ENCODE data around the gene ITGA3. TPM values are rescaled to one million over a fixed set of nuclear protein-coding genes. Genes with fewer than 3 reads are reported as not detected.

The ITGA3 gene
- total RNA-seq, 1 experiment from 2014 or later, result 539 TPM

DNA sequence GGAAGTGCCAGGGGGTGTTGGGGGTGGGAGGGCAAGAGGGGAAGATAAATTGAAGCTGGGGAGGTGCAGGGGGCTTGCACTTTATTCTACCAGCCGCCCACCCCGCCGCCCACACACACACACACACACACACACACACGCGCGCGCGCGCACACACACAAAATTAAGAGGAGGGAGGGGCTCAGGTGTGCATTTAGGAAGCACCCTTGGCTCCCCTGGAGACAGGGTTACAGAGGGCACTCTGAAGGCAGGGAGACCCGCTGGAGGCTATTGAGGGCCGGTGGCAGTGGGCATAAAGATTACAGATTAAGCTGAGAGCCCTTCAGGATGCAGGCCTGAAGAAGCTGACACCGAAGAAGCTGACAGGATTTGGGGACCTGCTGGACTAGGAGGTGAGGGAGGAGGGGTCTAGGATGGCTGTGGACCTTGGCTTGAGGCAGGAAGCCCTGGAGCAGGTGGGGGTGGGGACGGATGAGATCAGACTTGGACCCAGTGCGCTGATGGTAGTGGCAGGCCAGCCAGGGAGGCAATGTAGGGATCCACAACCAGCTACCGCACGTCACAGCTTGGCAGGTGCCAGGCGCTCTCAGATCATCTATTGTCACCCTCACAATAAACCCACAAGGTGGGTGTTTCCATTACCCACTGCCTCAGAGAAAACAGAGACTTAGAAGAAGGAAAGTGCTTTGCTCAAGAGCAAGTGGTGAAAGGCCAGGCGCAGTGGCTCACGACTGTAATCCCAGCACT is 74.8 kb downstream of the ITGA3 start:
- peaks cover 23% of the 10 kb centered on the region for H3K36me3 Mint-ChIP-seq (ENCODE audit: insufficient read depth, unreplicated experiment)
- TF ChIP-seq, protein P1, sequence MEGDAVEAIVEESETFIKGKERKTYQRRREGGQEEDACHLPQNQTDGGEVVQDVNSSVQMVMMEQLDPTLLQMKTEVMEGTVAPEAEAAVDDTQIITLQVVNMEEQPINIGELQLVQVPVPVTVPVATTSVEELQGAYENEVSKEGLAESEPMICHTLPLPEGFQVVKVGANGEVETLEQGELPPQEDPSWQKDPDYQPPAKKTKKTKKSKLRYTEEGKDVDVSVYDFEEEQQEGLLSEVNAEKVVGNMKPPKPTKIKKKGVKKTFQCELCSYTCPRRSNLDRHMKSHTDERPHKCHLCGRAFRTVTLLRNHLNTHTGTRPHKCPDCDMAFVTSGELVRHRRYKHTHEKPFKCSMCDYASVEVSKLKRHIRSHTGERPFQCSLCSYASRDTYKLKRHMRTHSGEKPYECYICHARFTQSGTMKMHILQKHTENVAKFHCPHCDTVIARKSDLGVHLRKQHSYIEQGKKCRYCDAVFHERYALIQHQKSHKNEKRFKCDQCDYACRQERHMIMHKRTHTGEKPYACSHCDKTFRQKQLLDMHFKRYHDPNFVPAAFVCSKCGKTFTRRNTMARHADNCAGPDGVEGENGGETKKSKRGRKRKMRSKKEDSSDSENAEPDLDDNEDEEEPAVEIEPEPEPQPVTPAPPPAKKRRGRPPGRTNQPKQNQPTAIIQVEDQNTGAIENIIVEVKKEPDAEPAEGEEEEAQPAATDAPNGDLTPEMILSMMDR (IDR thresholded peaks at IDR 0.05; ENCODE audit: unreplicated experiment), result no peak
- peaks cover 29% of the 10 kb centered on the region for H3K4me1 Mint-ChIP-seq (ENCODE audit: low read depth, unreplicated experiment)
- CTCF ChIA-PET, result interaction anchor here (1.1 to 1.2 kb wide), 2 partner anchors 13 to 39 kb away, joined by 3 to 4 read pairs; no protein-coding TSS in a partner anchor
- H3K27ac Mint-ChIP-seq (ENCODE audit: unreplicated experiment), result peak overlapping the region; percentile 39
- intact Hi-C loops (cut with micrococcal nuclease; ENCODE audit: unreplicated experiment), result no loop called here
- no TSS peak for BruUV-seq (replicated peaks)
- H3K4me3 Mint-ChIP-seq (ENCODE audit: low read depth, unreplicated experiment), result peak overlapping the region; percentile 57
- no peaks in the 10 kb centered on the region for H3K9me3 Mint-ChIP-seq (ENCODE audit: low read depth, unreplicated experiment)
- H3K27me3 Mint-ChIP-seq (ENCODE audit: unreplicated experiment), result peaks cover 53% of the 10 kb centered on the region
- DNase-seq, result no peak

DNA sequence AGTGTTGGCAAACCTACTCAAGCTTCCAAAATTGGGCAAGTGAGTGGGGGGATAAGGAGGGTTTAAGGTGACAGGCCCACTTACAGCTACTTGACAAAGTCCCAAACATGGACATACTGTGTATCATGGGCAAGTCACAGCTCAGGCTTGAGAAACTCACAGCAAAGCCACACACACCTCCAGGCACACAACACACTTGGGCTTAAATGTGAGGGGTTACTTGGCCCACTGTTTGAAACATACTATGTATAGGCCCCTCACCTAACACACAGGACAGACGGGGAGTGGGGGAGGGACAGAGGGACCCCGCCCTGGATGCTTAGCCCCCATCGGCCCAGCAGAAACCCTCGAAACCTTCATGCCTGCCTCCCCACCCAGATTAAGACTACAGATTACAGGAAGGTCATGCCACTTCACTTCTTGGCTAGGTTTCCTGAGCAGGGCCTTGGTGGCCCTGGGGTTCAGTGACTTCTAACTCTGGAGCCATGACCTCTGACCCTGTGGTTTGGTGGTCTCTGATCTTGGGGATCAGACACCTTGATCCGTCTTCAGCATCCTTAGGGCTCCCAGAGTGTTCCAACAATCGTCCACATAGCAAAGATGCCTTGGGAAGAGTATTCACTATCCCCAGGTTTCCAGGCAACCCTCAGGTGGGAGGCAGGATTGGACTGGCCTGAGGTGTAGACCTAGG is 76.3 kb downstream of the ITGA3 start:
- Mint-ChIP-seq H3K27ac (ENCODE audit: unreplicated experiment) (no peak overlapping the region), H3K4me1 (ENCODE audit: low read depth, unreplicated experiment) (peaks cover 31% of the 10 kb centered on the region), H3K4me3 (ENCODE audit: low read depth, unreplicated experiment) (no peak overlapping the region), H3K27me3 (ENCODE audit: unreplicated experiment) (peaks cover 47% of the 10 kb centered on the region), H3K36me3 (ENCODE audit: insufficient read depth, unreplicated experiment) (peaks cover 33% of the 10 kb centered on the region), H3K9me3 (ENCODE audit: low read depth, unreplicated experiment) (no peaks in the 10 kb centered on the region)
- intact Hi-C loops (cut with micrococcal nuclease; ENCODE audit: unreplicated experiment), result no loop called here
- DNase-seq, result no peak
- CTCF ChIA-PET, result interaction anchor here (0.7 to 1.2 kb wide), 3 partner anchors 11 to 15 kb away, joined by 3 to 11 read pairs (median 4); no protein-coding TSS in a partner anchor
- TF ChIP-seq, protein P1 (IDR thresholded peaks at IDR 0.05; ENCODE audit: unreplicated experiment), result no peak
- no TSS peak for BruUV-seq (replicated peaks)

DNA sequence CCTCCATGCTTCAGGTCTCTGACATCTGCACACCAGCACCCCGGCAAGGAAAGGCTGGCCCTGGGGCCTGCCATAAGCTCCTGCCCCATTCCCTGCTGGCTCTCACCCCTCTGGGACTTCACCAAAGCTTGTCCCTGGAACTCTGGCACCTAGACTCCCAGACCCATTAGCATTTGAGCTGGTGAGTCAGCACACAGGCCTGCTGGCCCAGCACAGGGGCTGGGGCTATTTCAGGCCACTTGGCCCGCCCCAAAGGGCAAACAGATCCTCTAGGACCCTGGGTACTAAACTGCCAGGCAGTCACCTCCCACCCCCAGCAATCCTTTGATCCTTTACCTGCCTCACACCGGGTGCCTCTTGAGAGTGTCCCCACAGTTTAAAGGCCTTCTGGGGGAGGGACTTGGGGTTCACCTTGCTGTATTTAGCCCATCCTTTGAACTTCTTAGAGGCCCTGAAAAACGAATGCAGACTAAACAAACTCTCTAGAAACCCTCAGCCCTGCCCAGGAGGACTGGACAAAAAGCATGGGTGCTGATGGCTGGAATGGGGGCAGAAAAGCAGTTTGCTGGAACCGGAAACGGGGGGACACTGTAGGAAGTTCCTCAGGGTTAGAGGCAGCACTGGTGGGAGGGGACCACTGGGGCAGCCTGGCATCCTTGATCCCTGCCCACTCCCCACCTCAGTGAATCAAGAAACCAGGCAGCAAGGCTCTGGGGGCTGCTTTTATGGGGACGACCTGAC is 77.3 kb downstream of the ITGA3 start:
- Mint-ChIP-seq H3K9me3 (ENCODE audit: low read depth, unreplicated experiment) (no peaks in the 10 kb centered on the region), H3K4me3 (ENCODE audit: low read depth, unreplicated experiment) (no peak overlapping the region), H3K27me3 (ENCODE audit: unreplicated experiment) (peaks cover 39% of the 10 kb centered on the region), H3K36me3 (ENCODE audit: insufficient read depth, unreplicated experiment) (peaks cover 42% of the 10 kb centered on the region), H3K4me1 (ENCODE audit: low read depth, unreplicated experiment) (peaks cover 25% of the 10 kb centered on the region), H3K27ac (ENCODE audit: unreplicated experiment) (no peak overlapping the region)
- DNase-seq, result peak; percentile 42
- no TSS peak for BruUV-seq (replicated peaks)
- intact Hi-C loops (cut with micrococcal nuclease; ENCODE audit: unreplicated experiment), result no loop called here
- CTCF ChIA-PET, result no interaction called here
- TF ChIP-seq, protein P1 (IDR thresholded peaks at IDR 0.05; ENCODE audit: unreplicated experiment), result no peak

DNA sequence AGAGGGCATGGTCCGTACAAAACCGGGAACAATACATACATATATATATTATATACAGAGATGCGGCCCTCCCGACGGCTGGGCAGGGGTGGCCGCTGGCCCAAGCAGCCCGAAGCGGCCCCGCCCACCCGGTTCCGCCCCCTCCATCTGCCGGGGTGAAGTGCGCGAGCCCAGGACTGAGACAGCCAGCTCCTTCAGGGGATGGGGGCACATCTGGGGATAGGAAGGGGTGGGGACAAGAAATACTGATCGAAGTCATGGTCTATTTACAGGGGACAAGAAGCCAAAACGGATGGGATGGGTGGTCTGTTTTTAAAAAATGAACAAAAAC is 77.8 kb downstream of the ITGA3 start:
- no peak overlapping the region for H3K4me3 Mint-ChIP-seq (ENCODE audit: low read depth, unreplicated experiment)
- no peak for DNase-seq
- peaks cover 20% of the 10 kb centered on the region for H3K4me1 Mint-ChIP-seq (ENCODE audit: low read depth, unreplicated experiment)
- peaks cover 33% of the 10 kb centered on the region for H3K27me3 Mint-ChIP-seq (ENCODE audit: unreplicated experiment)
- no peak overlapping the region for H3K27ac Mint-ChIP-seq (ENCODE audit: unreplicated experiment)
- BruUV-seq (replicated peaks), result no TSS peak
- no peaks in the 10 kb centered on the region for H3K9me3 Mint-ChIP-seq (ENCODE audit: low read depth, unreplicated experiment)
- intact Hi-C loops (cut with micrococcal nuclease; ENCODE audit: unreplicated experiment), result no loop called here
- peaks cover 42% of the 10 kb centered on the region for H3K36me3 Mint-ChIP-seq (ENCODE audit: insufficient read depth, unreplicated experiment)
- CTCF ChIA-PET, result no interaction called here
- TF ChIP-seq, protein P1 (IDR thresholded peaks at IDR 0.05; ENCODE audit: unreplicated experiment), result no peak
